Transverse colon (tissue), 3 donors: ENCODE measurements around the gene NUP133.

ENCODE experiments used
- CTCF ChIP-seq, 5 experiments: fragments of 200-600 bp in 3 of 5; fragments of 450-650 bp in 2 of 5; sonication (generic) in 3 of 5; IDR thresholded peaks; 1 replicate in 2 of 5; 2 replicates in 3 of 5; pipeline ENCODE4 v1.5.1; 2016 to 2017; ENCODE audit warnings: antibody characterized with exemption in 5 of 5, inconsistent platforms in 3 of 5, mild to moderate bottlenecking in 2 of 5, moderate library complexity in 1 of 5
- POLR2A ChIP-seq: fragments of 450-650 bp; IDR thresholded peaks from one replicate; pipeline ENCODE4 v1.6.1; 2016; ENCODE audit warnings: antibody characterized with exemption, mild to moderate bottlenecking, moderate library complexity

- TF ChIP-seq CTCF (IDR thresholded peaks at IDR 0.05) (no peak), POLR2A (no peak)
These were observed 36.4 kb upstream of the NUP133 start for GRCh38 chr1:229544587-229544986.
